Effector memory CD8-positive, alpha-beta T cell (primary cell): Measurements from ENCODE around the gene BDH2.
A peak's percentile ranks its signal among the peaks of the same experiment; 100 is the strongest.

Experiments
- ATAC-seq: fragments of 150-1000 bp; cut with Tn5 transposase; replicated peaks from 2 replicates; pipeline ENCODE4 v1.10.0; 2021; ENCODE audit warnings: mild to moderate bottlenecking, moderate library complexity
- DNase-seq, 3 experiments: peaks; one replicate each; pipeline ENCODE4 v3.0.0; 2021
- H3K27ac Mint-ChIP-seq, 2 donors: one replicate each; pipeline ENCODE4 v1.8.0; 2022; ENCODE audit warnings: mild to moderate bottlenecking in 2 of 2, mixed read lengths in 2 of 2, moderate library complexity in 2 of 2
- H3K27me3 Mint-ChIP-seq, 2 donors: one replicate each; pipeline ENCODE4 v1.8.0; 2022; ENCODE audit warnings: mixed read lengths in 2 of 2
- H3K36me3 Mint-ChIP-seq: one replicate; pipeline ENCODE4 v1.8.0; 2022; ENCODE audit warnings: mild to moderate bottlenecking, moderate library complexity, mixed read lengths; ENCODE audit not compliant: insufficient read depth
- H3K4me1 Mint-ChIP-seq, 2 donors: one replicate each; pipeline ENCODE4 v1.8.0; 2022; ENCODE audit warnings: low read depth in 2 of 2, mixed read lengths in 2 of 2
- H3K4me3 Mint-ChIP-seq, 2 donors: one replicate each; pipeline ENCODE4 v1.8.0; 2022; ENCODE audit warnings: mild to moderate bottlenecking in 2 of 2, mixed read lengths in 2 of 2, moderate library complexity in 2 of 2
- H3K9me3 Mint-ChIP-seq, 2 donors: one replicate each; pipeline ENCODE4 v1.8.0; 2022; ENCODE audit warnings: mixed read lengths in 2 of 2

The BDH2 gene

GRCh38 chr4:103075435-103075893, 24.2 kb downstream of the BDH2 start:
- ATAC-seq: no peak
- peaks cover 24 to 35% of the 10 kb centered on the region in 2 donors for H3K4me1 Mint-ChIP-seq
- H3K27ac Mint-ChIP-seq: peak overlapping the region; percentile 99 to 100
- H3K36me3 Mint-ChIP-seq: peaks cover 10% of the 10 kb centered on the region
- H3K4me3 Mint-ChIP-seq: peak overlapping the region; percentile 88 to 96
- H3K27me3 Mint-ChIP-seq: no peaks in the 10 kb centered on the region
- H3K9me3 Mint-ChIP-seq: no peaks in the 10 kb centered on the region
- DNase-seq: no peak

- H3K9me3 Mint-ChIP-seq: no peaks in the 10 kb centered on the region
- ATAC-seq (no peak), DNase-seq (no peak)
- peak overlapping the region; percentile 99 to 100 for H3K27ac Mint-ChIP-seq
- H3K36me3 Mint-ChIP-seq: peaks cover 10% of the 10 kb centered on the region
- H3K4me1 Mint-ChIP-seq: peaks cover 24 to 35% of the 10 kb centered on the region in 2 donors
- peak overlapping the region; percentile 88 to 96 for H3K4me3 Mint-ChIP-seq
- H3K27me3 Mint-ChIP-seq: no peaks in the 10 kb centered on the region
Measured at GRCh38 chr4:103074744-103075434, 24.7 kb downstream of the BDH2 start.

- Mint-ChIP-seq H3K4me3 (peak overlapping the region in 1 of 2 donors; percentile 88), H3K27me3 (no peaks in the 10 kb centered on the region), H3K4me1 (peaks cover 24 to 29% of the 10 kb centered on the region in 2 donors), H3K9me3 (no peaks in the 10 kb centered on the region), H3K27ac (no peak overlapping the region), H3K36me3 (peaks cover 10% of the 10 kb centered on the region)
- no peak for DNase-seq
- no peak for ATAC-seq
Measured at GRCh38 chr4:103073792-103074438, 25.7 kb downstream of the BDH2 start.

- Mint-ChIP-seq H3K9me3 (no peaks in the 10 kb centered on the region), H3K27ac (no peak overlapping the region), H3K4me1 (peaks cover 2 to 7% of the 10 kb centered on the region in 2 donors), H3K36me3 (peaks cover 13% of the 10 kb centered on the region), H3K4me3 (no peak overlapping the region), H3K27me3 (no peaks in the 10 kb centered on the region)
- ATAC-seq (no peak), DNase-seq (no peak)
Measured at GRCh38 chr4:103067841-103068547, 31.6 kb downstream of the BDH2 start.

- Mint-ChIP-seq H3K9me3 (no peaks in the 10 kb centered on the region), H3K27me3 (no peaks in the 10 kb centered on the region), H3K36me3 (peaks cover 25% of the 10 kb centered on the region), H3K27ac (peak overlapping the region in 1 of 2 donors; percentile 6), H3K4me1 (no peaks in the 10 kb centered on the region), H3K4me3 (no peak overlapping the region)
- no peak for ATAC-seq
- no peak for DNase-seq
Measured at GRCh38 chr4:103060453-103061148, 39.0 kb downstream of the BDH2 start.

GRCh38 chr4:103054030-103054429, 45.6 kb downstream of the BDH2 start:
- H3K27me3 Mint-ChIP-seq: no peaks in the 10 kb centered on the region
- no peak overlapping the region for H3K4me3 Mint-ChIP-seq
- peaks cover 23% of the 10 kb centered on the region for H3K36me3 Mint-ChIP-seq
- no peaks in the 10 kb centered on the region for H3K4me1 Mint-ChIP-seq
- no peaks in the 10 kb centered on the region for H3K9me3 Mint-ChIP-seq
- no peak overlapping the region for H3K27ac Mint-ChIP-seq
- no peak for ATAC-seq
- no peak for DNase-seq

GRCh38 chr4:103052779-103053178, 46.9 kb downstream of the BDH2 start:
- Mint-ChIP-seq H3K4me3 (no peak overlapping the region), H3K27me3 (no peaks in the 10 kb centered on the region), H3K4me1 (no peaks in the 10 kb centered on the region), H3K9me3 (no peaks in the 10 kb centered on the region), H3K27ac (no peak overlapping the region), H3K36me3 (peaks cover 20% of the 10 kb centered on the region)
- no peak for DNase-seq
- no peak for ATAC-seq

GRCh38 chr4:103052145-103052544, 47.5 kb downstream of the BDH2 start:
- Mint-ChIP-seq H3K27ac (no peak overlapping the region), H3K36me3 (peaks cover 17% of the 10 kb centered on the region), H3K4me3 (no peak overlapping the region), H3K27me3 (no peaks in the 10 kb centered on the region), H3K4me1 (no peaks in the 10 kb centered on the region), H3K9me3 (no peaks in the 10 kb centered on the region)
- ATAC-seq (no peak), DNase-seq (no peak)

GRCh38 chr4:103050736-103051436, 48.7 kb downstream of the BDH2 start:
- ATAC-seq: no peak
- DNase-seq: no peak
- no peaks in the 10 kb centered on the region for H3K9me3 Mint-ChIP-seq
- peaks cover 0 to 2% of the 10 kb centered on the region in 2 donors for H3K4me1 Mint-ChIP-seq
- H3K27me3 Mint-ChIP-seq: no peaks in the 10 kb centered on the region
- H3K36me3 Mint-ChIP-seq: peaks cover 17% of the 10 kb centered on the region
- H3K27ac Mint-ChIP-seq: peak overlapping the region in 1 of 2 donors; percentile 7
- H3K4me3 Mint-ChIP-seq: no peak overlapping the region

GRCh38 chr4:103046416-103047290, 53.0 kb downstream of the BDH2 start:
- Mint-ChIP-seq H3K4me1 (peaks cover 0 to 2% of the 10 kb centered on the region in 2 donors), H3K4me3 (no peak overlapping the region), H3K9me3 (no peaks in the 10 kb centered on the region), H3K27ac (no peak overlapping the region), H3K27me3 (no peaks in the 10 kb centered on the region), H3K36me3 (peaks cover 26% of the 10 kb centered on the region)
- DNase-seq (peak; percentile 28 to 43 (median 34)), ATAC-seq (peak; percentile 100)

GRCh38 chr4:103044183-103044582, 55.5 kb downstream of the BDH2 start:
- Mint-ChIP-seq H3K9me3 (no peaks in the 10 kb centered on the region), H3K4me3 (no peak overlapping the region), H3K27me3 (no peaks in the 10 kb centered on the region), H3K4me1 (peaks cover 0 to 2% of the 10 kb centered on the region in 2 donors), H3K27ac (no peak overlapping the region), H3K36me3 (peaks cover 17% of the 10 kb centered on the region)
- DNase-seq: no peak
- ATAC-seq: no peak

GRCh38 chr4:103036169-103036568, 63.5 kb downstream of the BDH2 start:
- Mint-ChIP-seq H3K4me3 (no peak overlapping the region), H3K36me3 (peaks cover 3% of the 10 kb centered on the region), H3K27ac (no peak overlapping the region), H3K27me3 (no peaks in the 10 kb centered on the region), H3K9me3 (no peaks in the 10 kb centered on the region), H3K4me1 (no peaks in the 10 kb centered on the region)
- DNase-seq: no peak
- ATAC-seq: no peak
